Activated CD8-positive, alpha-beta memory T cell treated with anti-CD3 and anti-CD28 coated beads, Interleukin-2, amount 50 U/mL, for 1 hour (primary cell): Measurements from ENCODE around the gene GNG12.

ENCODE experiments used
- DNase-seq: peaks from one replicate; pipeline ENCODE4 v3.0.0-alpha.2; 2020; ENCODE audit errors: extremely low read depth

The GNG12 gene

DNA sequence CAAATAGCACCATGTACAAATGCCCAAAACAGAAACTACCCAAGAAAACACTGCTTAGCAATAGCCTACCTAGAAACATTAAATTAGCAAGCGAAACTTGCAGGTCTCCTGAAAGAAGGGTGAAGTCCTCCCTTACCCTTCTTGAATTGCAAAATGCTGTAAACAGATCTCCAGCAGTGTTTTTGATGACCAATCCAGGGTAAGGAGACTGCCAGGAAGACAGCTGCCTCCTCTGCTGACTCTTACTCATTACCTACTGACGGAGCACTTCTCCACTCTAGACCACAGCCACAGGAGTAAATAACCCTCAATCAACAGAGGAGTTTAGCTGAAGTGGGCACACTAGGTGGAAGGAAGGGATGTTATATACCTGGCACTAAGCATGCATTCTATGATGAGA is 180.5 kb downstream of the GNG12 start:
- DNase-seq: no peak
